GM18517 (cell line): ENCODE measurements around the gene ZBTB42.

Experiments
- ATAC-seq: cut with Tn5 transposase; IDR thresholded peaks from one replicate; pipeline ENCODE4 v1.9.1; 2021; ENCODE audit warnings: mild to moderate bottlenecking, moderate library complexity; ENCODE audit not compliant: unreplicated experiment

Gene ZBTB42

DNA sequence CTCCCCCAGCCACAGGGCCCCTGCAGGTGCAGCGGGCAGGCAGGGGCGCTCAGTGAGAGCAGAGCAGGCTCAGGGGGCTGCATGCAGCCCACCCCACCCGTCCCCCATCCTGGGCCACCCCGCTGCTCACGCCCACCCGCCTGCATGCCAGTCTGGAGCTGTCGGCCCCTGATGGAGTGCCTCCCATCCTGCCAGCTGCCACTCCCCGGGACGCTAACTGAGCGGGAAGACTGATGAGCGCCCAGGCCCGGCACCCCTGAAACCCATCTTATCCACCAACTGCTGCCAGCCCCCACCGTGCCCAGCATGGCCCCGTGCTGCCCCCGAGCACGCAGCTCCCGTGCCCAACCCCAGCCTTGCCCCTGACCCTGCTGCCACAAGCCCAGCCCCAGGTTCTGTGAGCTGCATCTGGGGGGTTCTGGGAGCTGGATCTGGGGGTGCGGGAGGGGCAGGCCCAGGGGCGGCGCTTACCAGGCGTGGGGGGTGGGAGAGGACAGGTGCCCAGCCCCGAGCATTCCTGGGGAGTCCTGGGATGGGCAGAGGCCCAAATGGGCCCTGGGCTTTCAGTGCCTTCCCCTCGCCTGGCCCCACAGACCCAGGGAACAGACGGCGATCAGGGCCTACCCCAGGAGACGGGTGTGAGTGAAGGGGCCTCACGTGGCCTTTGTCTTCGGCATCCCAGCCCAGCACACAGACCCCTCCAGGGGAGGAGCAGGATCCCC is 18.7 kb upstream of the ZBTB42 start:
- no peak for ATAC-seq

DNA sequence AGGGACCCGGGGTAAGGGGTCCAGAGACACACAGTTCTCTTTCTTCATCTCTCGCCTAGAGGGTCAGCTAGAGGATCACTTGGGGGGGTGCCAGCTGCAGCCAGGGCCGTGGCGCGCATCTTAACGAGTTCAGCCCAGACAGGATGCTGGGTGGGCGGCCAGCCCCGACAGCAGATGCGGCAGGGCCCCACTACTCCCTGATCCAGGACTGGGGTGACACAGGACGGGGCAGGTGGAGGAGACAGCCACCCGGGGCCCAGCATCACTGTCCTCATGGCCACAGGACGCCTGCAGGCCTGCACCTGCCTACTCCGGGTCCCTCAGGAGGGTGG is 18.1 kb upstream of the ZBTB42 start:
- no peak for ATAC-seq

DNA sequence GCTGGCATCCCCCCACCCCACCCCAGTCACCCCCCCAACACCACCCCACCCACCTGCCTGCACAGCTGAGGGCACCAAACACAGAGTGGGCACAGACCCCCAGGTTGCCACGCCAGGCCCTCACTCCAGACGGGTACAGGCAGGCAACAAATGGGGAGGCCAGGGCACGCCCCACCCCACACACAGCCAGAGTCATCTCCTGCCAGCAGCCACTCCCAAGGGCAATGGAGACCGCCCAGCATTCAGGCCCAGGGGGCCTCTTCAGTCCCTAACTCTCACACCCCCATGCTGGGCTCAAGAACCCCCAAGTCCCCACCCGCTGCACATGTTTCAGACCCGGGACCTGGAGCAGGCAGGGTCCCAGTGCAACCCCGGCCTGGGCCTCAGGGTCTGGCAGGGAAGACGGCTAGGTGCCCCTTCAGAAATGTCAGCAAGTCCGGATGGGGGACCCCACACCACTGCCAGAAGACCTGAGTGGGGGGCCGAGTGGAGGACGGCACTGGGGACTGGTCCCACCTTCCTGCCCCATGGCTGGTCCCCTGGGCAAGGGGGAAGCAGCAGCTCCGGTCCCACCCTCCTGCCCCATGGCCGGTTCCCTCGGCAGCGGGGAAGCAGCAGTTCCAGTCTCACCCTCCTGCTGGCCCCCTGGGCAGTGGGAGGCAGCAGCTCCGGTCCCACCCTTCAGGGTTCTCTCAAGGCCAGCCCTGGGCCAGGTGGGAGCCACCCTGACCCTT is 17.2 kb upstream of the ZBTB42 start:
- ATAC-seq: no peak

DNA sequence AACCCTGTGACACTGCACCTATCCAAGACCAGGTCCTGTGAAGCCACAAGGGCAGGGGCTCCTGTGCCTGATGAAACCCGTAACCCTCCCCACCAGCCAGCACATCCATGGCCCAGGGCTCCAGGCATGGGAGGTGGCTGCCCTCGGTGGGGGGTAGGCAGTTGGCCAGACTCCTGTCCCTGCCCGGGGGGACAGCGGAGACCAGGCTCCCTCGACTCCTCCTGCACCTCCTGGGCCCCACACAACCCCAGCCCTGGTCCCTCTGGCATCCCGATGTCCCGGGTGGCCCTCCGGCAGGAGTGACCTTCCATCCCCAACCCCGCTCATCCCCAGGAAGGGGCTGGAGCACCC is 16.7 kb upstream of the ZBTB42 start:
- ATAC-seq: no peak

DNA sequence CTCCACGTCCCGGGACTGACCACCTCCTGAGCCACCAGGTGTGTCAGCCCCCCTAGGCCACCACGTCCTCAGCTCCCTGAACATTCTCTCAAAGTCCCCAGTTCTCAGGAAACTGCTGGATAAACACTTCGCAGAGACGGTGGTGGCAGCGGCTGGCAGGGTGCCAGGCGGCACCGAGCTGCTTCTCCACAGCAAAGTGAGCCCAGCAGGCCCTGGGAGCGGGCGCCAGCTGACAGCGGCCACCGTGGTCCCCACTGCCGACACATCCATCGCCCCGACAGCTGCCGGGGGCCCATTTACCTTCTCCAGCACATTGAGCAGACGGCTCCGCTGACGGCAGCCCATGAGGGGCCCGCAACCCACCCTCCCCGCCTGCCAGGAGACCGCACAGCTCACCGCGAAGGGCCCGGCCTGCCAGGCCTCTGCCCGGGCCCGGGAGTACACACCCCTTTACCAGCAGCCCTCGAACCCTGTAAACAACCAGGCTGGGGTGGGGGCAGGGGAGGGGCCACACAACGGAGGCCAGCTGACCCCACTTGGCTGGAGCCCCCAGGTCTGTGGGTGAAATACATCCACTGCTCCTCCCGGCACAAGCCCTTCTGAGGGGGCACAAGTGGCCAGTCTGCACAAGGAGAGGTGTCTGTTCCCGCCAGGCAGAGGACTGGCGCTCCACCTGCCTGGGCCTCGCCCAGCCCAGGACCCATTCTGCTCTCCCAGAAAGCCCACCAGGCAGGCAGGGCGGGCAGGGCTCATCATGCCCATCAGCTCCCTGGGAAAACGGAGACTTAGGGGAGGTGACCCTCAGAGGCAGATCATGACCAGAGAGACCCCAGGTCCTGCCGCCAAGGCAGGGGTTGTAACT is 15.8 kb upstream of the ZBTB42 start:
- no peak for ATAC-seq

DNA sequence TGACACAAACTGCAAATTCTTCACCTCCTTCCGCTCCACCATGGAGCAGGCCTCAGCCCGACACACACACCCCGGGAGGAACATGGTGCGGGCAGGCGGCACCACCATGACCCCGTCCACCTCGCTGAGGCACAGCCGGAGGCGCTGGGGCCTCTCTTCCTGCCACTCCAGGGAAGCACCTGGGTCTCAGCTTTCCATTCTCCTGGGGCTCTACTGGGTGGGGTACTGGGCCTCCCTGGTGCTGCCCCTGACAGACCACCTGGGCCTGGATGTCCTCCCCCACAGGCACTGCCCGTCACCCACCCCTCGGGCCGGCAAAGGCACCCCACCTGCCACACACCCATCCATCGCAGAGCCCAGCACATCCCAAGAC is 15.2 kb upstream of the ZBTB42 start:
- ATAC-seq: no peak

DNA sequence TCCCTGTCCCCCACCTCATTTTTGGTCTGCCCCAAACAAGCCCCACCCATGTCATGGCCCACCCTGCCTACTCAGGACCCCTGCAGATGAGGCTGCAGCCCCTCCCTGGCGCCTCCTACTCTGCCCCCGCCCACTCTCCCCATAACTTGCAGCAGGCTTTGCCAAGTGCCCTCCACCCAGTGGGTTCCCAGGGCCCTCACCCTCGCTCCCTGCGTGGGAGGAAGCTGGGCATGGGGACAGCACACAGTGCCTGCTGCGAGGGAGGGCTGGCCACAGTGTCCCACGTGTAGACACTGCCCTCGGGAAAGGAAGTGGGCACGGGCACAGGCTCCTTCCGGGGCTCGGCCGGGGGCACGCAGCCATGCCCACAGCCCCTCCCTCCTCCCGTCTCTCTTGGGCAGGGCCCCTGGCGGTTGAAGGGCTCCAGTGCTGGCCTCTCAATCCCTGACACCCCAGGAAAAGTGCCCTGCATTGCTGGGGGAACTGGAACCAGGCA is 14.8 kb upstream of the ZBTB42 start:
- no peak for ATAC-seq

DNA sequence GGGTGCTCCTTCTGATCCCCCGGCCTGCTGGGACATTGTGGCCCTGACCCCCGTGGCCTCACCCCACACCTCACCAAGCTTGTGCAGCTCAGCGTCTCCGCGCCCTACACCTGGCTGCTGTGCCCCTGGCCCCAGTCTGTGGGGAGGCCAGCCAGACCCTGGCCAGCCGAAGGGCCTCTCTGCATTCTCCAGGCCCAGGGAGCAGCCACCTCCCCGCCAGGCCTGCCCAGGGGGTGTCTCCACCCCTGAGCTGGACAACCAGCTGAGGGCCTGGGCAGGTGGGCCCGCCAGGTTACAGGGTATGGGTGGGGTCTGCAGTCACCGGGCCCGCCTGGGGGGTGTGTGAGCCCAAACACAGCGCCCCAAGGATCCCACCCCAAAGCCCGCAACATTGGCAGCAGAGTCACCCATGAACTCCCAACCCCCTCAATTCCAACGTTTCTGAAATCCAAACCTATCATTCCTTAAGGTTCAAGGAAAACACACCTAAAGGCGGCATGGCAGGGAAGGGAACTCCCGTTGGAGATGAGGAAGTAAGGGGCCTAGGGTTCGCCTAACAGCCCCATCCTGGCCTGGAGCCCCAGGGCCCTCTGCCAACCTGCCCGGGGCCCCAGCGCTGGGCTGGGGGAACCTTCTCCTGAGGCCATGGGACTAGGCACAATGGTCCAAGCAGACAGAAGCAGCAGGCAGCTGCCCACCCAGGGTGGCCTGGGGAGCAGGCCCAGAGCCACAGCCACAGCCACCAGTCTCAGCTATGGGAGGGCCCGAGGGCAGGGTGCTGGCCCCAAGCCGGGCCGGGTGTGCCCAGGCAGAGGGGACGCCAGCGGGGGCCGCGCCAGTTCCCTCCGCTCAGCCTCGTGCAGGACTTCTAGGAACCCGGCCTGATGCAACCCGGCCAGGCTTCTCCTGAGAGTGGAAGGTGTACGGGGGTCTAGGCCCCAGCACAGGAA is 13.9 kb upstream of the ZBTB42 start:
- ATAC-seq: no peak

DNA sequence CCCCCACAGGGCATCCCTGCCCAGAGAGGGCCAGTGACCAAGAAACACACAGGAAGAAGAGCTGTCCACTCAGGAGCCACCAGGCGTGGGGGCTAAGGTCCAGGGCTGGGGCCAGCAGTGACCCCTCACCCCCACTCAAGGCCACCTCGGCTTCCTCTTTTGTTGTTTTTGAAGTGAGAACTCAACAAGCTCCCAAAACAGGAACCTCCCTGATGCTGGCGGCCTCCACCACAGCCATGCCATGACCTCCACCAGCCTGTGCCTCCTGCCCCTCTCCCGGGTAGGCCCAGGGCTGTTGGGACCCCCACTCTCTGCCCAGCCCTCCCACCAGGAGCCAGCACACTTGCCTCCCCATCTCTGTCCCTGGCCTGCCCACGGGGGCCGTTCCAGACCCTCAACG is 13.2 kb upstream of the ZBTB42 start:
- ATAC-seq: no peak

DNA sequence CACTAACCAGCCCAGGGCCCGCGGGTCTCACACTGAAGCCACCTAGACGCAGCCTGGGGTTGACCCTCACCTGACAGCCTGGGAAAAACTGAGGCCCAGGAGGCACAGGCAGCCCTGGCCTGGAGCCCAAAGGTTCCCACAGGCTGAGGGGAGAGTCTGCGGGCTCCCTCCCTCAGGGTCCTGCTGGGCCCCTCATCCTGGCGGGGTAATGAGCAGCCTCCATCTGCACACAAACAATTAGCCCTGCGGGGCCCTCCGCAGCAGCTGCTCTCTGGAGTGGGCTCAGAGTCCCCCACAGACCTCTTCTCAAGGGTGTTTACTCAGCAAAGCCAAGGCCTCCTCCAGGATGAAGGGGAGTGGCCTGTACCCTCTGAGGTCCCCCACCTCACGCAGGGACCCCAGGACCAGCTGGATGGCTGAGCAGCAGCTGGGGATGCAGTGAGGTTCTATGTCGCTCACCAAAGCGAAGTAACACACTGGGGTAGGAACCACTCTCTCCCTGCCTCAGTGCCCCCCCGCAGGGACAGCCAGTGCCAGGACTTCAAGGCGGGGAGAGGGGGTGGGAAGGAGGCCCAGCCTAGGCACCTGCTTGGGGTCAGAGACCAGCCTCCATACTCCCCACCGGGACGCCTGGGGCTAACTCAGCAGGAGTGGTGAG is 12.6 kb upstream of the ZBTB42 start:
- ATAC-seq: no peak

DNA sequence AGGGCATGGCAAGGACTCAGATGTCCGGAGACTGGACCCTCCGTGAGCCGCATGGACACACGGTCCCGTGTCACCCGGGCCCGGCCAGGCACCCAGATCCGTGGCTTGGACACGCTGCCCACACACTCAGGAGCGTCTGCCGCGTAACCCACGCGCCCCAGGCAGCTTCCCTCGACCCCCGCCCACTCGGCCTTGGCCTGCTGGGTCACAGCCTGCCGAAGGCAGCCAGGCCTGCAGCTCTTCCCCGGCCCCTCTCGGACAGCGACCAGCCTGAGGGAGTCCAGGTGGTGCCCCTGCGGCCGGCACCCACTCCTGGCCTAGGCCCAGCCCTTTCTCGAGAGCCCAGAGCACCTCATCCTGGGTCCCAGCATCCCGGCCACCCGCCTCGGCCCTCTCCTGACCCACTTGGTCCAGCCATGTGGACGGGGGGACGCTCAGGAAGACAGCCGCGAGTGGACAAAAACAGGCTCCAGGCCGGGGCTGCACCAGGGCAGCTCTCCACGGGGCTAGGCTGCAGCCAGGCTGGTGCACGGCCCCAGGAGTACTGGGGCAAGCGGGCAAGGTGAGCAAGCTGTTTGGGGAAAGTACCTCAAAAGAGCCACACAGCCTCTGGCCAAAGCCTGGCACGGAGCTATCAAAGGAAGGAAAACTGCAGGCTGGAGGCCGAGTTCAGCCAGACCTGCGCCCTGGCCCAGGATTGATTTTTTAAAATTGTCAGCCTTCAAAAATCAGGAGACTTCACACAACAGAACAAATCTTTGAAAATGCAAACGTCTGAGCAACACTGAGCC is 11.8 kb upstream of the ZBTB42 start:
- no peak for ATAC-seq

DNA sequence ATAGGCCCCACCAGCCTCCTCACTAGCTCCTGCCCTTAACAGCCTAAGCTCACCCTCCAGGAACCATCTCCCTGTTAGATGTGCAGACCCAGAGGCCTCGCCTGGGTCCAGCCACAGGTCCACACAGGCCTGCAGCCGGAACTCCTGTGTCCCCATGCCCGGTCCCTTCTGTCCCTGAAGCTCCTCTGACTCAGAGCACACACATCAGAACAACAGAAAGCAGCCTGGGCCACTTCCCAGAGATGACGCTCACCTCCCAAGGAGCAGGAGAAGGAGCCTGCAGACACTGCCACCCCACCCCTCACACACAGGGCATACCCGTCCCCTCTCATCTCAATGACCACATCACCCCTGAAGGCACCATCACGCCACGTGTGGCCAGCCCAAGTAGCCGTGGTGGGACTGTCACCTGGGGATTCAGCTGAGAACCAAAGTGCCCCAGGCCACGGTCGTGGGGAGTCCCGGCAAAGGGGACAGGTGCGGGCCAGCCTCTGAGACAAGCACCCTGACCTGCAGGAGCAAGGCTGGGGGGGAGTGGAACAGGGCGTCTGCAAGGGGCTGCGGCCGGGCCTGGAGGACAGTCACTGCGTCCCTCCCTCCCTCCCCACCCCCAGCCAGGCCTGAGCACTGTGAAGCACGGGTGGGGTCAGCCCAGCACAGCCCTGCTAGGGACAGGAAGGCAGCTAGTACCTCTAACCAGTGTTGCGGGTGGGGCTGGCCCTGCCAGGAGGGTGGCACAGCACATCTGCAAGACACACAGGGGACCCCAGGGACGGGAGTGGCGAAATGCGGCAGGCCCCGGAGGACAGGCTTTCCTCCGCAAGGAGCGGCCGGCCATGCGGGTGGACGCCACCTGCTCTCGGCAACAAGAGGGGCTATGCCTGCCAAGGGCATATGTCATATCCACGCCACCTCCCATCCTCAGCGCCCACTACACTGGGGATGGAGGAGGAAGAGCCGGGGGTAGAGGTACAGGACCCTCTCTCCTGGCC is 10.9 kb upstream of the ZBTB42 start:
- ATAC-seq: no peak

DNA sequence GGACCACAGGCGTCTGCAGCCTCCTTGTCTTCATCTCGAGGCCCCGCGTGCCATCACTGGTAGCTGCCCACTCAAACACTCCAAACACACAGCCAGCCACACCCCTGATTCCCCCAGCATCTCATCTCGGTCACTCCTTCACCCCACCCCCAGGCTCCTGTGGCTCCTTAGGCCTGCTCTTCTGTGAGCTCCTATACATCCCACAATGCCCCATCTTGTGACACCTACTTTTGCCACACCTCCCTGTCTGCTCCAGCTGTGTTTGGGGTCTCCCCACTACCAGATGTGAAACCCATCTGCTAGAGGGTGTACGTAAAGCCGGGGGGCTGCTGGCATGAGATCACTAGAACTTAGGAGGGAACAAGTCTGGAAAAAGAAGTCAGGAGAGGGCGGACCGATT is 9.5 kb upstream of the ZBTB42 start:
- ATAC-seq: no peak

DNA sequence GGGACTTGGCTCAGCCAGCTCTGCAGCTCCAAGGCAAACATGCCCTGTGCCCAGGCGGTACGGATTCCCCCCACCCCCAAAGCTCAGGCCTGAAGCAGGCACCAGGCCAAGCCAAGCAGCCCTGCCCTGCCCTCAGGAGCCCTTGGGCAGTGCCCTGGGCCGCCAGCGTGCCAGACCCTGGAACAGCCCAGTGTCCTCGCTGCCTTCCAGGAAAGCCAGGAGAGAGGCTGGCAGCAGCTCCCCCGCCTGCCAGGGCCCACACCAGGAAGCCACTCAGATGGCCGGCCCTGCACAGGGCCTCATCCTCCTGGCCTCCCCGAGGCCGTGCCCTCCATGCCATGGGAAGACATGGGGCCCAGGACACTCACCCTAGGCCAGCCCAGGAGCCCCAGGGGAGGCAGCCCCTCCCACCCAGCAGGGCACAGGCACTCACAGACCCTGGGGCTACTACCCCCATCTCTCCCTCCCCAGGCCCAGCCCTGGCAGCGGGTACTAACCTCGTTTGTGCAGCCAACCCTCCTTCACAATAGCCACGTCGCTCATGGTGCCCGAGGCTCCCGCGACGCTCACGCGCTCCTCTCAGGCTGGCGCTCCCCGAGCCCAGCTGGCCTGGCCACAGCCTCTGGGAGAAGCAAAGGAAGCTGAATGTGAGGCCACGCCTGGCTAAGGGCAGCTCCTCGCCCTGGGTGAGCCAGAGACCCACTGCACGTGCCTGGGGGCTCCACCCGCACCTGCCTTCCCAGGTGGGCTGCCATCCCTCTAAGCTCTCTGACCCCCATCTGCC is 8.6 kb upstream of the ZBTB42 start:
- ATAC-seq: no peak

DNA sequence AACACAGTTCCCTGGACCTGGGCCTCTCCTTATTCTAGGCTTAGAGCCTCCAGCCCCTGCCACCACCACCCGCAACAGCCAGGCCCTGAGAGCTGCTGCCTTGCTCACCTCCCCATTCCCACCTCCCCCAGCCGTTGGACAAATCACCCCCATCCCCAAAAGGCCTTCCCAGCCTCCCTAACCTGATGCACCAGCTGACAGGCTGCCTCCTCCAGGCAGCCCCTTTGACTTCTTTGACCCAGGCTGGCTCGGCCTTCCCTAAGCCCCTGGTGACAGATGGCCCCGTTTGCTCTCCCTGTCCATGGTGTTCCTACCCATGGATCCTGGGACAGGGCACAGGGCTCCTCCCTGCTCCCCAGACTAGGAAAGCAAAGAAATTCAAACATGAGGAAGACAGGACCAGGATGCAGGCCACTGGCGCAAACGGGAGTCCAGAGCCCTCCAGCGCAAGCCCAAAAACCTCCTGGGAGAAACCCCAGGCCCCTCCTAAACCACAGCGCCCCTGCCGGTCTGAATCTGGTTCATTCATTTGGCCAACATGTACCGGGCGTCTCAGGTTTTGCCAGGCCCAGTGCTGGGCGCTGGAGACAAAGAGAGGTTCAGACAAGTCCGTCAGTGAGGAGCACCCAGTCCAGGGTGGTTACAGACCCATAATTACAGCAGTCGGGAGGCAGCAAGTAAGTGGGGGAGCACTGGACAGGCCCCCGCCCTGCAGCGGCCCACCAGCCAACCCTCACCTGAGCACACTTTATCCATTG is 7.8 kb upstream of the ZBTB42 start:
- no peak for ATAC-seq

DNA sequence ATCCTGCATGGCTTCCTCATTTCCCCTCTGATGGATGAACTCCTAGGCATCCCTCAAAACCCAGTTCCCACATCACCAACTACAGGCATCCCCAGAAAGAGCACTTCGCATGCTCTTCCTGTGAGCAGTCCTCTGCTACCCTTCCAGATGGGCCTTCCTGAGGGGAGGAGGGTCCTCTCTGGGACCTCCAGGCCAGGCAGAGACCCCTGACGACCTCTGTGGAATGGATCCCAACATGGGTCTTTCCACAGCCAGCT is 7.3 kb upstream of the ZBTB42 start:
- ATAC-seq: no peak

DNA sequence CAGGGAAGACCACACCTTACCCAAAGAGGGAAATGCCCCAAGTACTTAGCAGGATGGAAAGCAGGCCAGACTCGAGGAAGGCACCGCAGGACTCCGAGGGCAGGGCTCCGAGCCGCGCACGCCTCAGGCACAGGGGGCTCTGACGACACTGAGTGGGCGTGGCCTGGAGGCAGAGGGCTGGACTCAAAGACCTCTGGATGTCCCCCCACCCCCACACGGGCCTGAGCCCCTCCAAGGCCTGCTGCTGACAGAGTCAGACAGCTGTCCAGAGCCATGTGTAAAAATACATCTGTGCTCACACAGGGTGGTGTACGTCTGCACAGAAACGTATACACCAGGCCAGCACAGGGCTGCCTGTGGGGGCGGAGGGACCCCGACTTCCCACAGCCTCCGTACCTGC is 6.8 kb upstream of the ZBTB42 start:
- ATAC-seq: no peak
